IPS DF 4.7 (cell line): ENCODE measurements around the gene AQP1.

Source experiments
- DNase-seq: peaks from one replicate; pipeline ENCODE4 v3.0.0-alpha.2; 2013; ENCODE audit warnings: low spot score; ENCODE audit errors: extremely low read depth

The AQP1 gene

GRCh38 chr7:30920584-30921539 is 9.2 kb downstream of the AQP1 start:
- DNase-seq, result no peak

GRCh38 chr7:30921540-30922401 is 10.1 kb downstream of the AQP1 start:
- DNase-seq, result no peak

- DNase-seq, result no peak
These were observed 10.9 kb downstream of the AQP1 start for GRCh38 chr7:30922596-30922995.

- no peak for DNase-seq
These were observed 11.5 kb downstream of the AQP1 start for GRCh38 chr7:30923009-30923773.

GRCh38 chr7:30923774-30924413 is 12.2 kb downstream of the AQP1 start:
- no peak for DNase-seq

GRCh38 chr7:30924624-30925023 is 13.0 kb downstream of the AQP1 start:
- DNase-seq, result no peak

DNA sequence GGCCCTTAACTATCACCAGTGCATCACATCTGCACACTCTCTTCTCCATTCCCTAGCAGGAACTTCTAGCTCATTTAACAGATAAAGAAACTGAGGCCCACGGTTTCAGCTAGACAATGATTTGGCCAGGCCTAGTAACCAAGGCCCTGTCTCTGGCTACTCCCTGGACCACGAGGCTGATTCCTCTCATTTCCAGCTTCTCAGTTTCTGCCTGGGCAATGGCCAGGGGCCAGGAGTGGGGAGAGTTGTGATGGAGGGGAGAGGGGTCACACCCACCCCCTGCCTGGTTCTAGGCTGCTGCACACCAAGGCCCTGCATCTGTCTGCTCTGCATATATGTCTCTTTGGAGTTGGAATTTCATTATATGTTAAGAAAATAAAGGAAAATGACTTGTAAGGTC is 13.5 kb downstream of the AQP1 start:
- DNase-seq, result no peak

GRCh38 chr7:30925913-30926312 is 14.3 kb downstream of the AQP1 start:
- no peak for DNase-seq

DNA sequence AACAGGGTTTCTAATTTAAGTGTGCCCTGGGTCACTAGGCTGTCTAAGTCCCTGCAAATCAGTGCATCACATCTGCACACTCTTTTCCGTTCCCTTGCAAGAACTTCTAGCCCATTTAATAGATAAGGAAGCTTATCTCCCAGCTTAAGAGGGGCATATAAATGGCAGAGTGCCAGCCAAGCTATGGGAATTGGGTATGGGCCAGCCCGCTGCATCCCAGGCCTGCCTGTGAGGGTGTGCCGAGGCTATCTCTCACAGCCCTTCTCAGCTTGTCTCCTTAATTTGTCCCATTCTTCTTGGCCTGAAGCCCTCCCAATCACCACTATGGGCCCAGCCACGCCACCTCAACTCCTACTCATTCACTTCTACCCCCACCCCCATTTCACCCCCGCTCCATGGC is 14.7 kb downstream of the AQP1 start:
- no peak for DNase-seq

DNA sequence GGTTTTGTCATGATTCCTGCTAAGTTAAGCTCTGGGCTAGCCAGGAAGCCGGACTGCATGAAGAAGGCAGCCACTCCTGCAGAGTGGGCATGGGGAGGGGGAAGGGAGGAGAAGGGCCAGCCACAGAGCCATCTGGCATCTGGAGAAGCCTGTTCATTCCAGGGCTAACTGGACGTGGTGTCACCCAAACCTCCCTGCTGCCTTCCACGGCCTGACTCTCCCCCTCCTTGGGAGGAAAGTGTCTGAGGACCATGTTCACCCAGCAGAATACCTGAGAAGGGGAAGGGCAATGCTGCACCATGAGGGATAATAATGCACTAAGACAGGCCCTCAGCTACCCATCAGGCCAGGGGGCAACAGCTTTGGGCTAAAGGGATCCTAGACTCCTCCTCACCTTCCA is 15.4 kb downstream of the AQP1 start:
- no peak for DNase-seq

DNA sequence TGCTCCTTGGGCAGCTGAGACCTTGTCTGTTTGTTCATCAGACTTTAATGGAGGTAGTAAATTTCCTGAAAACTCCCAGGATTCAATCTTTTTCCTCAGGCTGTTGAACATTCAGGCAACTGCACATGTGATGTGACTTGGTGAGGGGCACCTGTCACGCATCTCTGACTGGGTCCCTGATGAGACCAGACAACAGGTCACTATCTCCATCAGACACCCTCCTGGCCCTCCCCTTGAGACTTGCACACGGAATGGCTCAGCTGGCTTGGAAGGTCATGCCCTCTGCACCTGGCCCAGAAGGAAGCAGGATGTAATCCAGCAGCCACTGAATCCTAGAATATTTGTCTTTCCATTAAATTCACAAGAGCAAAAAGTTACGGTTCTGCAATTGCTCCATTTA is 15.9 kb downstream of the AQP1 start:
- DNase-seq, result no peak

DNA sequence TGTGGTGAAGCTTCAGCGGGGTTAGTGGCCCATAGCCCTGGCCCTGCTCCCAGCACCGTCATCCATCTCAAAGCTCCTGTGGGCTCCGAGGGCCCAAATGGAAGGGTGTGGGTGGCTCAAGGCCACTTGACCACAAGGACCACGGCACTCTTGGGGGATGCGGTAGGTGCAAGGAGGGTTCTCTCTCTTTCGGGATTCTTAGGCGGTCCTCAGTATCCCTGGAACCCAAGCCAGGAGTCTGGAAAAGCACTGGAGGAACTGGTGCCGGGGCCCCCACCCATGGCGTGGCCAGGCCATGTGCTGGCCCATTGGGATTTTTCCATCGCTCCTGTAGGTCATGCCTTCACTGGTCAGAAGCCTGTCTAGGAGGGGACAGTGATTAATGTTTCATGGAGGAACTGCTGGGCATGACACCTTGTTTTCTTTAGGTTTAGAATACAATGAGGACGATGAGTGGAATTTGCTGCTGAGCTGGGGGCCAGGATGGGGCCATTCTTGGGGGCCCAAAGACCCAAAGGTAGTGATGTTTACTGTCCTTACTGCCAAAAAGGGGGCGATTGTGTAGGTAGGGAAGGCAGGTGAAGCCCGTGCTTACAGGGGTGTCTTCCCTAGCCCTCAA is 16.7 kb downstream of the AQP1 start:
- DNase-seq, result no peak

- DNase-seq, result no peak
These were observed 18.0 kb downstream of the AQP1 start for GRCh38 chr7:30929686-30930085.

DNA sequence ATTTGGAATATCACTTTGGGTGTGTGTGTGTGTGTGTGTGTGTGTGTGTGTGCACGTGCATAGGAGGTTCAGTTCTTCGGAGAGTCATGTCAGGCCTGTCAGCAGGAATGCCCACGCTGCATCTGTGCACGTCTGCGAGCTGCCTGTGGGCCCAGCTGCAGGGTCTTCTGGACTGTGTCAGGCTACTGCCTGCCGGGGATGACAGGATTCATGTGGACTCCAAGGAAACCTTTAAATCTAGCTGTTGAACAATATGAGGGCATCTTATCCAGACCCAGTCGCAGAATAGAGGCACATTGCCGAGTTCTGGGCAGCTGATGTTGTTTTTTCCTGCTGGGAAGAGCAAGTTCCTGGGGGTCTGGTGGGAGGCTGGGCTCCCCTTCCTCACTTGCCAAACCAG is 19.0 kb downstream of the AQP1 start:
- DNase-seq, result no peak

- DNase-seq, result no peak
These were observed 19.7 kb downstream of the AQP1 start for GRCh38 chr7:30931161-30931928.

GRCh38 chr7:30931929-30932540 is 20.4 kb downstream of the AQP1 start:
- no peak for DNase-seq

- no peak for DNase-seq
These were observed 20.9 kb downstream of the AQP1 start for GRCh38 chr7:30932562-30932961.

DNA sequence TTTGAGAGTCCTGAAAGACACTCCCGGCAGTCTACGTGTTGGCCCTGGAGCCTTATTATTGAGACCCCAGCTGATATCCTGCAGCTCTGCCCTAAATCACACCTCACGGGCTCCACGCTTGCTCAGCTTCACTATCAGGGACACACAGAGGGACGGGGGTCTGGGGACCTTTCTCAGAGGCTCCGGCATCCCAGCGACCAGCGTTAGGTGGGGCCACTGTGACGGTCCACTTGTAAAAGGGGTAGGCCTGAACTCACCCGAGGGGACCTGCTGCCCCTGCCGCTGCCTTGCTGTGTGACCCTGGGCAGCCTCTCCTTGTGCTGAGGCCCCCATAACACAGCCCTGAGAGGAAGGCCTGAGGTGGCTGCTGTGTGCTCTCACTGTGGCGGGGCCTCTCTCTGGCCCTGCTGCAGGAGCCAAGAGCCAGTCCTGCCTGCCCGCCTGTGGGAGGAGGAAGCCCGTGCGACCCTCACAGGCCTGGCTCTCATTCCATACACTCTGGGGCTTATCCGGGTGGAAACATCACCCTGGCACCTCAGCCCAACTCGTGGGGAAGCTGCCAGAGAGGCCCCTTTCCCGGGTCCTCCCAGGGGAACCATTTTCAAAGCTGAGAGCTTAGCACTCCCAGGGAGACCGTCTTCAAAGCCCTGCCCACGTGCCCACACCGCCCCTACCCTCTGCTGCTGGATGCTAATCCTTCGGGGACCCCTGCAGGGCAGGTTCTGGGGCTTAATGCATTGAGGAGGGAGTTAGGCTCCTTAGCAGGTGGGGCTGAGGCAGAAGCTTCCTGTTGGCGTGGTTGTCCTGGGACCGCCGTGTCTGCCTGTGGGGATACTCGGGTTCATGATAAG is 21.7 kb downstream of the AQP1 start:
- no peak for DNase-seq

GRCh38 chr7:30934225-30934624 is 22.6 kb downstream of the AQP1 start:
- DNase-seq, result no peak
